GM18505 (cell line): ENCODE data around the gene XPC.
A peak's percentile ranks its signal among the peaks of the same experiment; 100 is the strongest.

ENCODE experiments used
- ATAC-seq: cut with Tn5 transposase; IDR thresholded peaks from one replicate; pipeline ENCODE4 v1.9.1; 2021; ENCODE audit not compliant: unreplicated experiment
- POLR2A ChIP-seq: IDR thresholded peaks from 4 replicates; pipeline ENCODE4 v1.6.1; 2011; ENCODE audit warnings: borderline replicate concordance; ENCODE audit not compliant: insufficient read depth, insufficient read length; ENCODE audit errors: extremely low read depth

XPC gene

DNA sequence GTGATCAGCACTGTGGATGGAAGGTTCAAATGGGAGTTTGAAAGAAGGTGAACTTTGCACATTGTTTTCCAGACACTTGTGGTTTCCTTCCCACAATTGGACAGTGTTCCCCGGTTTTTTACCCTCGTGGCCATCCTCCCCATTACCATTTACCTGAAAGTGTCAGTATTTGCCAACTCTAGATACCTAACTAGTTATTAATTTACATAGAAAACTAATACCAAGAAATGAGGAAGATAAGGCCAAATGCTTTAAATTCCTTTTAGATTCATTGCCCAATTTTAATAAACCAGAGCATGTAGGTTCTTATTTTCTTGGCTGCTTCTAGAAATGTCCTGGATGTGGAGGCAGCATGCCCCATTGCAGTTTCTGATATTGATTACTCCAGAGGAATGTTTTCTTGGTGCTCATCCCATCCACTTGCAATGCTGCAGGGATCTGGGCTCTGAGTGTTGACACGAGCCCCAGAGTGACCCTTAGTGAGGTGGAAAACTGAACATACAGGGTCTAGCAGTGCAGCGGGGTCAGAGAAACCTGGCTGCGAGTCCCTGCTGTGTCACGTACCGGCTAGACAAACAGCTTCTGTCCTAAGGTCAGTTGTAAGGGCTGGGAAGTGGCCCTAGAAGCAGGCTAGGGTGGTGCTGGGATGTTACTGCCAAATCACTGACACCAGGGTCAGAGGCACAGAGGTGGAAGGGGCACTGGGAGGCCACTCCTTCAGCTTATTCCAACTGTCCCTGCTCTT is 23.7 kb upstream of the XPC start:
- no peak for TF ChIP-seq POLR2A
- no peak for ATAC-seq

DNA sequence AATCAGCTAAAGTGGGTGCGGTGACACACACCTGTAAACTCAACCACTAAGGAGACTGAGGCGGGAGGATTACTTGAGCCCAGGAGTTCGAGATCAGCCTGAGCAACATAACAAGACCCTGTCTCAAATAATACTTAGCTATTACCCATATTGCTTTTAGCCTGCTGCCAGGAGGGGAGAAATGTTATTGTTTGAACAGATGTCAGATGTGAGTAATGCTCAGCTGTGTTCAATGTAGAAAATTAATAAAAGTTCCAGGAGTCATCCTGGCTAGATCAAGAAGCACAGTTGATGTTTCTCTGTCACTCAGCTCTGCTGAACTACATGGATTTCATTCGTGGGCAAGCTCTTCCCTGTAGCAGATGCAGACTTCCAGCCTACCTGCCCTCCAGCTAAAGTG is 22.4 kb upstream of the XPC start:
- no peak for ATAC-seq
- no peak for TF ChIP-seq POLR2A

DNA sequence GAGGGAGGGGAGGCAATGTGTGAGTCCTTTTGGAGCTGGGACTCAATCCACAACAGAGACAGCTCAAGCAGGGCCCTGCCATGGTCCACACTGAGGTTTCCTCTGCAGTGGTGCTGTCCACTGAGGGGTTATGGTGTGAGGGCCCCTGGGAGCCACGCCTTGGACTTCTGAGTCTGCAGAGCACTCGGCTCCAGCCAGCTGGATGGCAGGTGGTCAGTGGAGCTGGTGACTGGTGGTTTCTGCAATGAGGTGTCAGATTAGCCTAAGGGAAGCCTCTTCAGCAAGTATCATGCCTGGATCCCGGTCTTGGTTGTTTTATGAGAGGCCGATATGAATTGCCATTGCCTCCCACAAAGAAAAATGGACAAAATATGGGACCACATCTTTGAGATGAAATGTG is 21.9 kb upstream of the XPC start:
- no peak for TF ChIP-seq POLR2A
- ATAC-seq, result no peak

DNA sequence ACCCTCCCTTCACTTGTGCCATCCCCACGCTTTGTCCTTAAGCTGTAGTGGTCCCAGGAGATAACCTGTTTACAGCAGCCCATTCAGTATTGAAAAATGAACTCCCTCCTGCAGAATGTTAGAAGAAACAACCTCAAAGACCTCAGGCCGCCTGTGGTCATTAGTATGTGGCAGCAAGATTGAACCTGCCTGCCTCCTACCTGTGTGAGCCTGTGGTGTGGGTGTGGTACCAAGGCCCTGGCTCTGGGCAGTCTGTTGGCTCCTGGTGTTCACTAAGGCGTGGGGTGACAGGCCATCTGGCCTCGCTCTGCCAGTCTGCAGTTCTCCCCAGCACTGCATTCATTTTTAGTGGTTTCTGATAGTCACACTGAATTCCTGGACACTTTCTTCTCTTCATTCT is 21.2 kb upstream of the XPC start:
- TF ChIP-seq POLR2A, result no peak
- no peak for ATAC-seq

DNA sequence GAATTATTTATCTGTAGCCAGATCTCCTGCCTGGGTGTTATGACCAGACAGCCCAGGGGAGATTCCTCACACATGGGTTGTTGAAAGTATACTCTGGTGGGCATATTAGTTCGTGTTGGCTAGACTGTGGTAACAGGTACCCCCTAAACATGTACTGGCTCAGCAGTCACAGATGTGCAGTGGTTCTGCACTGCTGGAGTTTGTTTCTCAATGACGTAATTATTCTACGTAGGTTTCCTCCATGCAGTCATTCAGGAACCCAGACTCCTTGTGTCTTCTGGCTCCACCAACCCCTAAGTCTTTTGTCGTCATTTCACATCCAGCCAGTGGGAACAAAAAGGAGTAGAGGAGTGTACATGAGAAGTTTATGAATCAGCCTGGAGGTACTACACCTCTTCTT is 16.5 kb upstream of the XPC start:
- no peak for ATAC-seq
- no peak for TF ChIP-seq POLR2A

- ATAC-seq, result no peak
- TF ChIP-seq POLR2A, result no peak
These were observed 9.8 kb upstream of the XPC start for GRCh38 chr3:14188041-14188754.

GRCh38 chr3:14186854-14187458 is 8.6 kb upstream of the XPC start:
- no peak for ATAC-seq
- no peak for TF ChIP-seq POLR2A

DNA sequence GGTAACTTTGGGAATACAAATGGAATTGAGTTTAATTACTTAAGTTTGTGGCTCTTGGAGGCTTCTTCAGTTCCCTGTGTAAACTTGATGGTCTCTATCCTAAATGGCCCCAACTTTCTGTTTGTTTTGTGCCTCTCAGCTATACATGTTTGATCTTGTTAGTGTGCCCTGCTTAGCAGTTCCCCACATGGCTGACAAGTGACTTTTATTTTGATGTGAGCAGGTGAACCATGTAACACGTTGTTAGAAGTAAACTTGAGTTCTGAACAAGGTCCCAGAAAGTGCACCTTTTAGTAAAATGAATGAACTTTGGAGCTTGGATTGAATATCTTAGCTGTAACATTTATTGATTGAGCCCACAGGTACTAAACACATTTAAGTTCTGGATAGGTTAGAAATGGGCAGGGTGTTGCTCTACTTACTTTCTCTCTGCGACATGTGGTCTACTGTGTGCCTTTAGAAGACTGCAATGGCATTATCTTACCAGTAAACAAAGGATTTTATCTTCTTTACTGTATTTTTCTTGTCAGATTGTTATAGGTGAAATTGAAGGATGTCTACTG is 4.7 kb upstream of the XPC start:
- no peak for TF ChIP-seq POLR2A
- no peak for ATAC-seq

DNA sequence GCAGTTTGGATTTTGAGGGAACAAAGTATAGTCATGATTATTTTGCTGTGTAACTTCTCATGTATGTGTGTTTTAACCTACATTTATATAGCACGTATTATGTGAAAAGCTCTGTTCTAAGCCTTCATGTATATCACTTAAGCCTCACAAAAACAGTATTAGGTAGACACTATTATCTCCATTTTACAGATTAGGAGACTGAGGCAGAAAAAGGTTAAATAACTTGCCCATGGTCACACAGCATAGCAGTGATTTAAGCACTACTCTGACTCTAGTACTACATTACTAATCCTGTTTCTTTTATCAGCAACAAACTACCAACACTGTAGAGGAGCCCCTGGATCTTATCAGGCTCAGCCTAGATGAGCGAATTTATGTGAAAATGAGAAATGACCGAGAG is 2.9 kb upstream of the XPC start:
- ATAC-seq, result no peak
- no peak for TF ChIP-seq POLR2A

- no peak for ATAC-seq
- TF ChIP-seq POLR2A, result no peak
These were observed 1.4 kb upstream of the XPC start for GRCh38 chr3:14179795-14180194.

DNA sequence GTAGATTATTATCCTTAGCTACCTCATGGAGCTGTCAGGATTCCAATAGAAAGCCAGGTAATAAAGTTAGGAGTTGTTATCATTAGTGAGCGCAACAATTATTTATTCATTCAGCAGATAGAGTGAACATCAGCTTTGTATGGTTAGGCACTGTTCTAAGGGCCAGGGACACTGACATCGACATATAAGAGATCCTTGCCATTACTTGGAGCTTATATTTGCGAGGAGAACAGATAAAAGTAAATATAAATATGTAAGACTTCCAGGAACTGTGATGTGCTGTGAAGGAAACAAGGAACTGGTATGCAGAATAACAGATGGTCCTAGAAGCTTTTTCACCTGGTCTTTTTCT is 689 bp upstream of the XPC start:
- no peak for TF ChIP-seq POLR2A
- ATAC-seq, result no peak

- ATAC-seq, result peak; percentile 15
- no peak for TF ChIP-seq POLR2A
These were observed 688 bp downstream of the XPC start for GRCh38 chr3:14177580-14178246.

GRCh38 chr3:14175383-14176037 is 2.9 kb downstream of the XPC start:
- TF ChIP-seq POLR2A, result no peak
- ATAC-seq, result no peak
